GM18873 (cell line): ENCODE data around the gene IGFBP3.
A peak's percentile ranks its signal among the peaks of the same experiment; 100 is the strongest.

Source experiments
- ATAC-seq: cut with Tn5 transposase; IDR thresholded peaks from one replicate; pipeline ENCODE4 v1.9.1; 2021; ENCODE audit warnings: mild to moderate bottlenecking, moderate library complexity, moderate number of reproducible peaks; ENCODE audit not compliant: unreplicated experiment, low FRiP score

The IGFBP3 gene

DNA sequence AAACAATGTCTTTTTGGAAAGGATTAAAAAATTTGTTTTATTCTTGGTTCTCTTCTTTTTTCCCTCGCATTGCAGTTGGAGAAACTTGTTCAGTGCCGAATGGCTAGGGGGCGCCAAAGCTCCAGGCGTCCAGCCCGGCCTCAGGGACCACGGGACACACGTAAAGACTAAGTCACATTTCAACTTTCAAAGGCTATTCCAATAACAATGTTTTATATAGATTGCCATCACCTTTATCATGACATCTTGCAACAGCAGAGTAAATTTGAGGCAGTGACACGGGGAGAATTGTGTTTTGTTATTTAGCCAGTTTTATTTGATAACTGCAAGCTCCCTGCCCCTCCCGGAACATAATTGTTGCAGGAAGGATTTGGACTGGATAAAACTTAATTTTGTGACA is 2.2 kb upstream of the IGFBP3 start:
- no peak for ATAC-seq

DNA sequence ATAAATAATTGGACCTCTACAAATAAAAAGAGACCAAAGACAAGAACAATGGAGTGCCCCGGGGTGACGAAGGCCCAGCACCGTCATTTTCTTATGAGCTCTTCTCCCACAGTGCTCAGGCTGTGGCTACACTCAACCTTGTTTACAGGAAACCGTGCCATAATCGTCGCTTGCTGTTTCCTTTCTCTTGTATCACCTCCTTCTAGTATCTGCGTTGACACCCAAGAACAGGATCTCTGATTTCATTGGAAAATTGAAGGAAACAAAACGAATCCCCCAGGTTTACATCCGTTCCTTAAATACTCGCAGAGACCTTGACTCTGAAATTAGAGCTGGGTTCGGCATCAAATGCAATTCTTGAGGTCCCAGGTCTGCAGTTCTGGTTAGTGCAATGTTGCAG is 1.7 kb upstream of the IGFBP3 start:
- ATAC-seq = no peak

DNA sequence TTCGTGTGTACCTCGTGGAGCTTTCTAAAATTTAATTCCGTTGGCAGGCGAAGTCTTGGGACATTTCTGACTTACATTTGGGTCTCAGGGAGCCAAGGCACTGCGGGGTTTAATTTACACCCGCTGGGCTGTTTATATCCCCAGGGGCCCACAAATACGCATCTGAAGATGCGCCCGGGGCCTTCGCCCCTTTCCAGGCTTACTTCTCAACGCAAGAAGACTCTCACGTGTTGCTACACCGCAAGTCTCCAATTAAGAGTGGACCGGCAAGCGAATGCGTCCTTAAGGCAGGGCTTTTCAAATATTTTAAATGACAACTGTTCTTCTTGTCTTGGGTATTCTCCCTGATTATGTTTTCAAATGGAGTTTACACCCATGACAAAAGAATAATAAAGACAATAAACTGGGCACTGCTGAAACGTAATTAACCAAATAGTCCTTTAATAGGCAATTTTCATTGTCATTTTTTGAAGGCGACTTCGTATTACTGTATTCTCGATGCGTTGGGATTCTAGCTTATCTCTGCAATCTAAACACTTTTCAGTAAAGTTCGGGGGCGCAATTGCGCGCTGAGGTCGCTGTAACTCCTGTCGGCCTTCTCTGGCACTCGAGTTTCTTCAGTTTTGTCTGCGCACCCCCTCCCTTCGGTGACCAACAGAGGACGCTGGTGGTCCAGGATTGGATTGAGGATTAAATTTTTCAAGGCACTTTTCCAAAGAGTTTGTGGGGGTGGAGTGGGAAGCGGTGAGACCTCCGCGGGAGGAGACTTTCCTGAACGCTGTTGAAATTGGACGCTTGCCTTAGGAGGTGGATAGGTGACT is 837 bp upstream of the IGFBP3 start:
- no peak for ATAC-seq

DNA sequence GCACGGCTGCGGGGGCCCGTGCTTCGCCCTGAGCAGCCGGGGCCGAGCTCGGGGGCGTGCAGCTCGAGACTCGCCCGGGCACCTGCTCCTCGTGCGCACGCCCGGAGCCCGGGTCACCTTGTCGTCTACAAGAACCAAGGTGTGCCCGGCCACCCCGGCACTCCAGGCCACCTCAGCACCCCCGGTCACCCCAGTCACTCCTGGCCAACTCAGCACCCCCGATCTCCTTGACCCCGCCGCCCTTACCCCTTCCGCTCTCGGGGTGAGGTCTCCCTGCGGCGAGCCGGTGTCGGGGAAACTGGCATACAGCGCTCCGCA is 268 bp upstream of the IGFBP3 start:
- ATAC-seq = no peak

DNA sequence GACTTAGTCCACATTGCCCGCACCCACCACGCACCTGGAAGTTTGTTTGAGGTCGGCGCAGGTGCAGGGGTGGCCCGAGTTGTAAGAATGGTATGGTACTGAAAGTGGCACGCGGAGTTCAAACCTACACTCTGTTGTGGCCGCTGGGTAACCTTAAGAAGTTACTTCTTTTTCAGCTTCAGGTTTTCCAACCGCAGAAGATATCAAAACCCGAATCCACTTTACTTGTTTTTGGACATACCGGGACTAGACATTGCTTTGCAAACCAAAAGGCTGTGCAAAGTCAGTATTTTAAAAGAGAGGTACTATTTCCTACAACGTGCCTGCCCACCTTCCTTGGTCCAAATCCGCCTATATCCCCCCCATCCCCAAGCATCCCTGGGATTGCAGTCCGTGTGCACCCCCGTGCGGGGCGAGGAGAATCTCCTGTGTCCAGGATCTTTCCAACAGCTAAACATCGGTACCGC is 1.0 kb downstream of the IGFBP3 start:
- ATAC-seq = no peak

DNA sequence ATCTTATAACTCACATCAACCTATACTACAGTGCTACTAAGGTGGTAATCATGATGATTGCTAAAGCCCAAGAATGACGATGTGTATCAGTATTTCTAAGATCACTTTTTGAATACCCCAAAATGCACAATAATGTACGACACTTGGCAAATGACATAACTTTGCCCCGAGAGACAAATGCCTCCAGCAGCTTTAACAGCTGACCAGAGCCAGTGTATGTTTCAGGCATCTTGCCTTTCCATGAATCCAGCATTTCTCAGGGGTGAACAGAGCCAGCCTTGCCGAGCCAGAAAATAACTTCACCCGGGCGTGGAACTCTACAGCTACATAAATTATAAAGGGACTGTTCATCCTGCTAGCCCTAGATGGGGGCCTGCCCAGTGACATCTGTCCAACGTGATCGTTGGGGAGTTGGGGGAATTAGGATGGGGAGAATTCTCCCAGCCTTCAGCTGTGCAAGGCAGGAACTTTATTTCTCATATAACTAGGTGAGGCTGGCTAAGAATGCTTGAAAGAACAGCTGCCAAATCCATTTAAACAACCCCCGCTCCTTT is 1.8 kb downstream of the IGFBP3 start:
- no peak for ATAC-seq

DNA sequence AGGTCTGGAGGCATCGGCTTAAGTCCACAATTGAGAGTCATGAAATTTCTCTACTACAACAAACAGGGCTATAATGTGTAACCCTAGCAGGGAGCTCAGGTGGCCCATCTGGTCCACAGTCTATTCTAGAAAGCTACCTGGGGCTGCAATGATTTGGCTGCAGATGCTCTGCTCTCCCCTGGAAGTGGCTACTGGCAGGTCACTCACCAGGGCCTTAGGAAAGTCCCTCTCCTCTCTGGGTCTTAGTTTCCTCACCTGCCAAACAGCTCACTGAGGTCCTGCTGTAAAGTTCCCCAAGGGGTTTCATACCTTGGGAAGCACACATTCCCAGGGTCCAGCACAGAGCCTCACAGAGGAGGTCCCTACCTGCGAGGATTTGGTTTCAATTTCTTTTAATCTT is 2.5 kb downstream of the IGFBP3 start:
- no peak for ATAC-seq

DNA sequence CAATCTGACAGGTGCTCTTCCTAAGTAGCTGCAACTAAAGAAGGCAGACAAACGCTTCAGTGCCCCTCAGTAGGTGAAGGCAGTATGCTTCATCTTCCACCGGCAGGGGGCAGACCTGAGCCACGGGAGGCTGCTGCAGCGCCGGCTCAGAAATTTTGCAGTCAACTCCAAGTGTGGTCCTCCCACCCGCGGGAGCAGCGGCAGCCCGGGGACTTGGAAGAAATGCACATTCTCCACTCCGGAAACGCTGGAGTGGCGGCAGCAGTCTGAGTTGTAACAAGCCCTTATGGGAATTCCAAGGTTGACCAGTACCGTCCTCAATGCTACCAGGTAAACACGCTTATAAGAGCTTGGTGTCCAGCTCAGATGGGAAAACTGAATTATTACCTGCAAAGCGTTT is 3.4 kb downstream of the IGFBP3 start:
- ATAC-seq = peak; percentile 73

DNA sequence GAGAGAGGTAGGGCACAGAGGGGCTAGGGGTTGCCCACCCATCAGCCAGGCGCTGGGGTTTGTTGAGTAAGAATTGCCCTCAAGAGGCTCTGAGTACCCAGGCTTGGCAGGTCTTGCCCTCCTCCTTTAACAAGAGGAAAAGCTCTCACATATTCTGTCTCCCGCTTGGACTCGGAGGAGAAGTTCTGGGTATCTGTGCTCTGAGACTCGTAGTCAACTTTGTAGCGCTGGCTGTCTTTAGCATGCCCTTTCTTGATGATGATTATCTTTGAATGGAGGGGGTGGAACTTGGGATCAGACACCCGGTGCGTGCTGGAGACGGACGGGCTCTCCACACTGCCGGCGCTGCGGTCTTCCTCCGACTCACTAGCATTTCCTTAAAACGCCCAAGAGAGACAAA is 4.0 kb downstream of the IGFBP3 start:
- ATAC-seq = no peak

DNA sequence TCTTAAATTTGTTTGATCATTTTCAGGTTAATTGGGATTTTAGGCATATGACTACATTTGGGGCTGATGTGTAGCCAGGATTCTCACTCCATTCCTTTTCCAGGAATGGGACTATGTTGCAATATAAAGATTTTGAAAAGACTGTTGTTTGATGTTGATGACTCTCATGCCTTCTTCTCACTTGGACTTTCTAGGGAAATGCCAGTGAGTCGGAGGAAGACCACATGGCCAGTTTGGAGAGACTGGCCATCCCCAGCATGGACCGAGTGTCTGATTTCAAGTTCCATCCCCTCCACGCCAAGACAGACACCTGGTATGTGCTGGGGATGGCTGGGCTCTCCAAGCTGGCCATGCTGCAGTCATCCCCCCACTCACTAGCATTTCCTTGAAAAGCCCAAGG is 5.5 kb downstream of the IGFBP3 start:
- ATAC-seq = no peak

DNA sequence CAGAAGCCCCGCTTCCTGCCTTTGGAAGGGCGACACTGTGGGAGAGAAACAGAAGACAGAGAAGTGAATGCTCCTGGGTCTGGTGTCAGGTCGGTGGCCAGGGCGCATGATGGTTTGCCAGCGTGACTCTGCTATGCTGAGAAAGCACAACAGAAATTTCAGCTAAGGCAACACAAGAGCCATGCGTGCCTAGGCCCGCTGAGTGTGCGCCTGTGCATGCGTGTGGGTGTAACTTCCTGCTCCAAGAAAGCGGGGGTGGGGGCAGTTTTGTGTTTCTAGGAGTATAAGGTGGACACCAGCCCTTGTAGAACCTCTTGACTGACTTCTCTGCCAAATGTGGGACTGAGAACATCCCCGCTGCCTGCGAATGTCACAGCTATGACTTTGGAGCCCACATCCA is 6.2 kb downstream of the IGFBP3 start:
- no peak for ATAC-seq

DNA sequence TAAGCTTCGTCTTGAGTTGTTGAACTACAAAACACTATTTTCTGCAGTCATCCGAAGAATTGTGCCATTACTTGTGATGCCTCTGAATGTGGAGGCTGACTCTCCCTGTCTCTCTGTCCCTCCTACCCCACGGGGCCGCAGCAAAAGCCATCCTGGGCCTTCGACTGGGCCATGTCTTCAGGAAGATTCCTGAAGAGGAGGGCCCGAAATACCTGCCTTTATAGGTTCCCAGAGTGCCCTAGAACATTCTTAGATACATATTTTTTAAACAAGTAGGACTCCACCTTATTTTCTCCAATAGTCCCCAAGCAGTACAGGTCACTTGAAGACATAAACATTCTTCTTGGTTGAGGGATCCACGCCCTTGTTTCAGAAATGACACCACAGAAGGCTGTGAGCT is 8.1 kb downstream of the IGFBP3 start:
- no peak for ATAC-seq

DNA sequence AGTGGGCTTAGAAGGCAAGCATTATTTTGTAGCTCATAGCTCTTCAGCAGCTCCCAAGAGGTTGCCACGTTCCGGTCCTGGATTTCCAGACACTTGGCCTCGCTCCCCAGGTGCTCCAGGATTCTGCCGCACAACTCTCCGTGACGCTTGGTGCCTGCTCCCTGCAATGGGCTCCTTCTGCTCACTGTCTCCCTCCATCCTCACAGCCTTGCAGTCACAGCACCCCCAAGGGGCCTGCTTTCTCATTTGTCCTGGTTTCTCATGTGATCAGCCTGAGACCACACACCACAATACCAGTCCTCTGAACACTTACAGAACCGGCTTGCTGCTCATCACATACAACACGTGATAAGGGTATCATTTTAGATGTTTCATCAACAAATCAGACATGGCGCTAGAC is 9.8 kb downstream of the IGFBP3 start:
- no peak for ATAC-seq

DNA sequence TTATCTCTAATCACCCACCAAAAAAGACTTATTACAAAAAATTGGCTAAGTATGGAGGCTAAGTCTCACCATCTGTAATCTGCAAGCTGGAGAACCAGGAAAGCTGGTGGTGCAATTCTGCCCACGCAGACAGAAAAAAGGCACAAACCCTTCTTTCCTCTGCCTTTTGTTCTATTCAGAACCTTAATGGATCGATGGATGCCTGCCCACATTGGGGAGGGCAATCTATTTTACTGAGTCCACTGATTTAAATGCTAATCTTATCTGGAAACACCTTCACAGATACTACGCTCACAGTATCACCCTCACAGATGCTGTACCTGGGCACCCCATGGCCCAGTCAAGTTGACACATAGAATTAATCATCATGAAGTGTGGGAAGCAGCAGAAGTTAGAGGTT is 10.2 kb downstream of the IGFBP3 start:
- no peak for ATAC-seq

DNA sequence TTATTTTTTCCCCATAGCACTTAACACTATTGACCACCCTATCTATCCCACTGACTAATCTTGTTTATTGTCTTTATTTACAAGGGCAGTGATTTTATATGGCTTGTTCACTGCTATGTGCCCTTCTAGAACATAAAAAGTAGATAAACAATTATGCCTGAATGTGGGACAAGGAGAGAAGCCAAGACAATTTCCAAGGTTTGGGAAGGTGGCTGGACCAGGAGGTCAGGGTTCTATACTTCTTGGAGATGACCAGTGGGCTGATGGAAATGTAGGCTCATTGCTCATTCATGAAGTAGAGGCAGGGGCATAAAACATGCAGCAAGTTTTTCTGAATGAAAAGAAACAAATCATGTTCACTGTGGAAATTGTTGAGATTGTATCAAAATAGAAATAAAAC is 11.5 kb downstream of the IGFBP3 start:
- no peak for ATAC-seq

DNA sequence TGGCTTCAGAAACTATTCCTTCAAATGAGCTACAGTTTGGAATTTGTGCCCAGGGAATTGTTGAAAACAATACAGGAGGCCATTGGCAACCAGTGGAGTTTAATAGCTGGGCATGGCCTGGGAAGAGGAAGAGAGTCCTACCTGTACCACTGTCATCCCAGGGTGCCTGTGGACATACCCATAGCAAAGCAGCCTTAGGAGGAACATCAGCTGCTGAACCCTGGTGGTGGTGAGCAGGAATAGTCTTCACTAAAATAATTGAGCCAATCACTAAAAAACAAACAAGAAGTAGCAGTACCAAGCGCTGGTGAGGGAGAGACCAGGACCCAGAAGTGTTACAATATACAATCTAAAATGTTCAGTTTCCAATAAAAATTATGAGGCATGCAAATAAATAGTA is 18.3 kb downstream of the IGFBP3 start:
- no peak for ATAC-seq

DNA sequence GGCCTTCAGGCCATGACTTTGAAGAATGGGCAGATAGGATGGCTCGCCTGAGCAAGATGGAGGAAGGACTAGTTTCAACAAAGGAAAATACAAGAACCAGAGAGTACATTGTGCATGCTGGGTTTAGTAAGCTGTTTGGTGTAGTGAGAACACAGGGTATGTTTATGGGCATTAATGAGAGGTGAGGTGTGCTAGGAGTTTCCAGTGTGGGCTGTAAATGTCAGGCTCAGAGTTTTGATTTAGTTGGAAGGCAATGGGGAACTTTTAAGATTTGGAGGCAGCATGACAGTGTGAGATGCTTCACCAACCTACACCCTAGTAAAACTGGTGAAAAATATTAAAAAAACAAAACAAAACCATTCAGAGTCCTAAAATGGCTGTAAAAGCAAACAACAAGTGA is 19.5 kb downstream of the IGFBP3 start:
- ATAC-seq = no peak

DNA sequence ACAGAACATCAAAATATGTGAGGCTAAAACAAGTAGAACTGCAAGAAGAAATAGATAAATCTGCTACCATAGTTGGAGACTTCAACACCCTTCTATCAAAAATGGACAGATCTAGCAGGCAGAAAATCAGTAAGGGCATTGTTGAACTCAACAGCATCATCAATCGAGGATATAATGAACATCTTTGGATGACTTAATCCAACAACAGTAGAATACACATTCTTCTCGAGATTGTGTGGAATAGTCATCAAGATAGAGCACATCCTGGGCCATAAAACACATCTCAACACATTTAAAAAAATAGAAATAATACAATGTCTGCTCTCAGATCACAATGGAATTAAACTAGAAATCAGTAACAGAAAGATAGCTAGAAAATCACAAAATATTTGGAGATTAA is 22.9 kb downstream of the IGFBP3 start:
- no peak for ATAC-seq

DNA sequence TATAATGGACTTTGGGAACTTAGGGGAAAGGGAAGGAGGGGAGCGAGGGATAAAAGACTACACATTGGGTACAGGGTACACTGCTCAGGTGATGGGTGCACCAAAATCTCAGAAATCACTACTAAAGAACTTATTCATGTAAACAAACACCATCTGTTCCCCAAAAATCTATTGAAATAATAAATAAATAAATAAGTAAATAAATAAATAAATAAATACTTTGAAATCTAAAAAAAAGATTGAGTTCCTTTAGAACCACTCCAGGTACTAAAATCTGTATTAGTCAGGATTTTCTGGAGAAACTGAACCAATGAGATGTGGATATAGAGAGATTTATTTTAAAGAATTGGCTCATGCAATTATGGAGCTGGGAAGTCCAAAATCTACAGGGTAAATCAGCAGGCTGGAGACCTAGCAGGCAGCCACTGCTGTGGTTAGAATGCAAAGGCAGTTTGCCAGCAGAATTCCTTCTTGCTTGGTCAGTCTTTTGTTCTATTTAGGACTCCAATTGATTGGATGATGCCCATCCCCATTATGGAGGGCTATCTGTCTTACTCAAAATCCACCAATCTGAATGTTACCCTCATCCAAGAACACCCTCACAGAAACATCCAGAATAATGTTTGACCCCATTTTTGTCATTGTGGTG is 23.9 kb downstream of the IGFBP3 start:
- ATAC-seq = no peak

DNA sequence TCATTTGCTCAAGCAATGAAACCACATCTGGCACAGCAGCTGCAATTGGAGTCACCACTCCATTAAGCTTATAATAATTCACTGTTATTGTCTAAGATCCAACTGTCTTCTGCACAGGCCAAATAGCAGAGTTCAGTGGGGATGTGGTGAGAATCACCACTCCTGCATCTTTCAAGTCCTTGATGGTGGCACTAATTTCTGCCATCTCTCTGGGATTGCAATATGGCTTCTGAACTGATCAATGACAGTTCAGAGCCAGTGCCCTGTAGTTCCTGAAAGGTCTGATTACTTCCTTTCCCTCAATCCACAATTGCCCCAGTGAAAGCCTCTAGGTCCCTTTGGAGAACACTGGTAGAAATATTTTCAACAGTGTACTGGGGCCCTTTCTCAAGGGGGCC is 26.4 kb downstream of the IGFBP3 start:
- no peak for ATAC-seq

DNA sequence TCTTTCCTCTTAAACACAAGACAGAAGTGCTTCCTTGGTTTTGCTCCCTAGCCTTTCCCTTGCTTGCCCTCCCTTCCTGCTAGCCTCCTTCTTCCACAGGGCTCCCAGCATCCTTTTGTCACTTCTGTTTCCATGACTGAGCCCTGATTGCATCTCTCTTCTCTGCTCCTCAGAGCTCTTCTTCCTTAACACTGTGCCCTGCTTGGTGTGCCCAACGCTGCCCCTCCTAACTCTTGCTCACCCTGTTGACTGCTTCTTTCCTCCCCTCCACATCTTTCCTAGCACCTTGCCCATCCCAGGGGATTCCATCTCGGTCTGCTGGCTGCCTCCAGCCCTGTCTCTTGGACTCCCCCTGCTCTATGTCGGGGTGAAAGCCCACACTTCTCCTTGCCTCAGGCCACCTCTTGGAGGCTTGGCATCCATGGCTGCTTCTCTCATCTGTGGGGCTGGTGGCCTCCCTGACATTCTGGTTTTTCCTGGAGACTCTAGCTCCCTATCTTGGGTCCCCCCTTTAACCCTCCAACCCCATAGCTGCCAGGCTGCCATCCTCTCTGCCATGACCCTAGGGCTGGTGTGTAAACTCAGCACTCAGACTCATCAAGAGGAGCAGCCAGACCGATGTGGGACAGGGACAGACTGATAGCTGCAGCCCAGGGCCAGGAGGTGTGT is 26.9 kb downstream of the IGFBP3 start:
- no peak for ATAC-seq
